Testis (tissue), 2 donors: ENCODE results near the gene ZBTB18.

ENCODE experiments used
- CTCF ChIP-seq, 3 experiments: fragments of 450-650 bp in 2 of 3; fragments of 200-600 bp in 1 of 3; sonication (generic) in 1 of 3; IDR thresholded peaks; one replicate each; pipeline ENCODE4 v1.5.1; 2016 to 2019; ENCODE audit warnings: antibody characterized with exemption in 3 of 3, mild to moderate bottlenecking in 2 of 3, moderate library complexity in 1 of 3
- POLR2A ChIP-seq: fragments of 450-650 bp; IDR thresholded peaks from one replicate; pipeline ENCODE4 v1.6.1; 2017; ENCODE audit warnings: antibody characterized with exemption, mild to moderate bottlenecking, moderate library complexity

GRCh38 chr1:244076740-244077139 lies 25.7 kb downstream of the ZBTB18 start:
- no peak for TF ChIP-seq CTCF (IDR thresholded peaks at IDR 0.05)
- no peak for TF ChIP-seq POLR2A
